CD4-positive, alpha-beta memory T cell (primary cell): Measurements from ENCODE around the gene ESF1. TPM values are rescaled to one million over a fixed set of nuclear protein-coding genes. Genes with fewer than 3 reads are reported as not detected.

ENCODE experiments used
- CTCF ChIA-PET: fragments of 350-600 bp; sonication (Branson Sonifier 250); formaldehyde crosslinking; loops from one replicate; lab custom pipeline; 2021; ENCODE audit warnings: inconsistent platforms; ENCODE audit not compliant: partially characterized antibody; lab: Charles Lee
- POLR2A ChIA-PET: fragments of 350-600 bp; sonication (Branson Sonifier 250); formaldehyde crosslinking; loops from one replicate; lab custom pipeline; 2021; ENCODE audit not compliant: partially characterized antibody; lab: Charles Lee
- DNase-seq, 5 donors: peaks; one replicate each; pipeline versions ENCODE4 v3.0.0 to v3.0.0-alpha.2; 2020 to 2022; ENCODE audit warnings: mixed read lengths in 1 of 5
- H3K27ac ChIP-seq: one replicate; pipeline ENCODE4 v1.7.0; 2013; ENCODE audit warnings: low read depth, low read length
- H3K27me3 ChIP-seq: 2 replicates; pipeline ENCODE4 v1.7.0; 2013; ENCODE audit warnings: mild to moderate bottlenecking, low read length, moderate library complexity; ENCODE audit not compliant: insufficient read depth
- H3K36me3 ChIP-seq: 2 replicates; pipeline ENCODE4 v1.7.0; 2013; ENCODE audit warnings: mild to moderate bottlenecking, low read length, moderate library complexity; ENCODE audit not compliant: insufficient read depth
- H3K4me1 ChIP-seq: 2 replicates; pipeline ENCODE4 v1.7.0; 2013; ENCODE audit warnings: mild to moderate bottlenecking, low read length, moderate library complexity; ENCODE audit not compliant: insufficient read depth
- H3K4me3 ChIP-seq, 2 donors: one replicate each; pipeline ENCODE4 v1.7.0; 2013; ENCODE audit warnings: low read length in 2 of 2, mild to moderate bottlenecking in 1 of 2
- H3K9me3 ChIP-seq, 2 donors: one replicate each; pipeline ENCODE4 v1.7.0; 2013; ENCODE audit warnings: low read length in 2 of 2, control low read depth in 1 of 2; ENCODE audit not compliant: control insufficient read depth in 1 of 2
- H3K27ac Mint-ChIP-seq, 7 donors: one replicate each; pipeline ENCODE4 v1.8.0; 2020 to 2021; ENCODE audit warnings: mixed read lengths in 7 of 7, mild to moderate bottlenecking in 6 of 7, inconsistent platforms in 3 of 7, moderate library complexity in 3 of 7
- H3K27me3 Mint-ChIP-seq, 2 donors: one replicate each; pipeline ENCODE4 v1.8.0; 2020 to 2021; ENCODE audit warnings: mixed read lengths in 2 of 2
- H3K36me3 Mint-ChIP-seq, 2 donors: one replicate each; pipeline ENCODE4 v1.8.0; 2020 to 2021; ENCODE audit warnings: mixed read lengths in 2 of 2, inconsistent platforms in 1 of 2, mild to moderate bottlenecking in 1 of 2
- H3K4me1 Mint-ChIP-seq, 4 donors: one replicate each; pipeline ENCODE4 v1.8.0; 2020 to 2021; ENCODE audit warnings: mixed read lengths in 4 of 4, mild to moderate bottlenecking in 1 of 4
- H3K4me3 Mint-ChIP-seq, 8 donors: one replicate each; pipeline ENCODE4 v1.8.0; 2020 to 2021; ENCODE audit warnings: mixed read lengths in 8 of 8, mild to moderate bottlenecking in 7 of 8, moderate library complexity in 6 of 8, inconsistent platforms in 3 of 8
- H3K9me3 Mint-ChIP-seq, 8 donors: one replicate each; pipeline ENCODE4 v1.8.0; 2020 to 2021; ENCODE audit warnings: mixed read lengths in 8 of 8, mild to moderate bottlenecking in 5 of 8, inconsistent platforms in 3 of 8, moderate library complexity in 1 of 8
- intact Hi-C: fragments of 100-400 bp; cut with micrococcal nuclease; formaldehyde crosslinking; loops from one replicate; pipeline ENCODE4 v1.15.1; 2023
- polyA plus RNA-seq, 2 donors: library from polyadenylated mRNA; unstranded; fragments of 300-500 nt; fragmentation: Illumina TruSeq; gene quantifications; one replicate each; pipeline ENCODE4 v1.2.3, GENCODE V29; 2021
- total RNA-seq, 2 experiments: library from RNA; stranded (reverse); gene quantifications; one replicate each; pipeline ENCODE4 v1.2.3, GENCODE V29; 2021

The ESF1 gene
- total and polyA plus RNA-seq, 4 experiments from 2014 or later = 8.9 to 13.8 (median 11.5) TPM

- H3K27me3 ChIP-seq = no peaks in the 10 kb centered on the region
- H3K27ac ChIP-seq = no peak overlapping the region
- Mint-ChIP-seq H3K4me3 (peak overlapping the region in 3 of 8 donors; percentile 0 to 27 (median 17)), H3K27me3 (no peaks in the 10 kb centered on the region), H3K27ac (peak overlapping the region; percentile 14 to 89 (median 57)), H3K9me3 (no peaks in the 10 kb centered on the region), H3K4me1 (peaks cover 23 to 36% (median 32%) of the 10 kb centered on the region in 4 donors), H3K36me3 (peaks cover 48 to 58% of the 10 kb centered on the region in 2 donors)
- no peaks in the 10 kb centered on the region for H3K9me3 ChIP-seq
- CTCF ChIA-PET = interaction anchor here (0.7 to 1.5 kb wide), 4 partner anchors 9 to 20 kb away, joined by 3 to 6 read pairs (median 3); no protein-coding TSS in a partner anchor
- POLR2A ChIA-PET = no interaction called here
- intact Hi-C loops = no loop called here
- no peak for DNase-seq
- peaks cover 22% of the 10 kb centered on the region for H3K36me3 ChIP-seq
- no peak overlapping the region for H3K4me3 ChIP-seq
- H3K4me1 ChIP-seq = peaks cover 10% of the 10 kb centered on the region
These were observed 7.5 kb downstream of the ESF1 start for GRCh38 chr20:13777171-13777601.

GRCh38 chr20:13775867-13776266 is 8.9 kb downstream of the ESF1 start:
- Histone ChIP-seq H3K9me3 (no peaks in the 10 kb centered on the region), H3K27me3 (no peaks in the 10 kb centered on the region), H3K4me3 (no peak overlapping the region), H3K36me3 (peaks cover 20% of the 10 kb centered on the region), H3K4me1 (peaks cover 10% of the 10 kb centered on the region), H3K27ac (no peak overlapping the region)
- Mint-ChIP-seq H3K36me3 (peaks cover 52 to 55% of the 10 kb centered on the region in 2 donors), H3K27ac (peak overlapping the region in 4 of 7 donors; percentile 4 to 67 (median 24)), H3K9me3 (no peaks in the 10 kb centered on the region), H3K4me1 (peaks cover 22 to 34% (median 27%) of the 10 kb centered on the region in 4 donors), H3K27me3 (no peaks in the 10 kb centered on the region), H3K4me3 (no peak overlapping the region)
- ChIA-PET CTCF (interaction anchor here (1.1 to 1.9 kb wide), 3 partner anchors 8 to 165 kb away, joined by 3 to 4 read pairs (median 4); partner anchors contain the start of gene ESF1), POLR2A (interaction anchor here (0.9 kb wide), 1 partner anchor 8 kb away, joined by 3 read pairs; no protein-coding TSS in a partner anchor)
- intact Hi-C loops = no loop called here
- no peak for DNase-seq

- H3K4me1 Mint-ChIP-seq = peaks cover 10 to 14% (median 12%) of the 10 kb centered on the region in 4 donors
These were observed 12.2 kb downstream of the ESF1 start for GRCh38 chr20:13772529-13772928.

GRCh38 chr20:13771853-13772453 is 12.8 kb downstream of the ESF1 start:
- peak in 4 of 5 donors; percentile 9 to 31 (median 26) for DNase-seq
- ChIA-PET CTCF (interaction anchor here (0.5 to 3.9 kb wide), 26 partner anchors 8 to 913 kb away, joined by 3 to 38 read pairs (median 4); partner anchors contain the start of genes ESF1 and NDUFAF5), POLR2A (interaction anchor here (0.6 to 1.0 kb wide), 4 partner anchors 12 to 239 kb away, joined by 3 to 7 read pairs (median 5); partner anchors contain the start of genes ESF1, NDUFAF5 and TASP1)
- Mint-ChIP-seq H3K27me3 (no peaks in the 10 kb centered on the region), H3K4me1 (peaks cover 5 to 10% (median 7%) of the 10 kb centered on the region in 4 donors), H3K36me3 (peaks cover 57% of the 10 kb centered on the region in 2 donors), H3K4me3 (no peak overlapping the region), H3K9me3 (peaks cover 0 to 2% (median 0%) of the 10 kb centered on the region in 8 donors), H3K27ac (peak overlapping the region in 2 of 7 donors; percentile 29 to 30)
- Histone ChIP-seq H3K9me3 (no peaks in the 10 kb centered on the region), H3K36me3 (peaks cover 30% of the 10 kb centered on the region), H3K27ac (no peak overlapping the region), H3K27me3 (no peaks in the 10 kb centered on the region), H3K4me1 (peaks cover 2% of the 10 kb centered on the region), H3K4me3 (no peak overlapping the region)
- intact Hi-C loops = loop anchor here (1.0 kb wide), 1 partner anchor 653 kb away; no protein-coding TSS in a partner anchor

More at GRCh38 chr20:13772529-13772928, 12.2 kb downstream of the ESF1 start:
- Histone ChIP-seq H3K4me1 (peaks cover 5% of the 10 kb centered on the region), H3K9me3 (no peaks in the 10 kb centered on the region), H3K4me3 (no peak overlapping the region), H3K27ac (no peak overlapping the region), H3K27me3 (no peaks in the 10 kb centered on the region), H3K36me3 (peaks cover 30% of the 10 kb centered on the region)
- DNase-seq = no peak
- H3K27ac Mint-ChIP-seq = peak overlapping the region in 1 of 7 donors; percentile 45
- CTCF ChIA-PET = interaction anchor here (1.0 to 3.9 kb wide), 17 partner anchors 9 to 655 kb away, joined by 3 to 38 read pairs (median 7); partner anchors contain the start of genes ESF1 and NDUFAF5
- peaks cover 55% of the 10 kb centered on the region in 2 donors for H3K36me3 Mint-ChIP-seq
- no peaks in the 10 kb centered on the region for H3K9me3 Mint-ChIP-seq
- no peak overlapping the region for H3K4me3 Mint-ChIP-seq
- intact Hi-C loops = loop anchor here (1.0 kb wide), 1 partner anchor 653 kb away; no protein-coding TSS in a partner anchor
- no peaks in the 10 kb centered on the region for H3K27me3 Mint-ChIP-seq
- POLR2A ChIA-PET = interaction anchor here (1.0 kb wide), 1 partner anchor 134 kb away, joined by 6 read pairs; the partner anchor contains the start of gene TASP1

GRCh38 chr20:13770141-13770540 is 14.6 kb downstream of the ESF1 start:
- peaks cover 31% of the 10 kb centered on the region for H3K36me3 ChIP-seq
- H3K9me3 Mint-ChIP-seq = peaks cover 0 to 10% (median 7%) of the 10 kb centered on the region in 8 donors
- no peaks in the 10 kb centered on the region for H3K4me1 ChIP-seq
- CTCF ChIA-PET = interaction anchor here (0.6 to 3.9 kb wide), 6 partner anchors 15 to 654 kb away, joined by 3 to 38 read pairs (median 4); partner anchors contain the start of genes ESF1 and NDUFAF5
- no peak for DNase-seq
- no peak overlapping the region for H3K27ac ChIP-seq
- no peaks in the 10 kb centered on the region for H3K9me3 ChIP-seq
- H3K4me3 Mint-ChIP-seq = no peak overlapping the region
- no peaks in the 10 kb centered on the region for H3K27me3 ChIP-seq
- POLR2A ChIA-PET = no interaction called here
- no peak overlapping the region for H3K4me3 ChIP-seq
- intact Hi-C loops = no loop called here
- peaks cover 60 to 63% of the 10 kb centered on the region in 2 donors for H3K36me3 Mint-ChIP-seq
- H3K4me1 Mint-ChIP-seq = peaks cover 0 to 8% (median 0%) of the 10 kb centered on the region in 4 donors
- no peak overlapping the region for H3K27ac Mint-ChIP-seq
- H3K27me3 Mint-ChIP-seq = no peaks in the 10 kb centered on the region

GRCh38 chr20:13765868-13766416 is 18.8 kb downstream of the ESF1 start:
- peaks cover 0 to 8% (median under 1%) of the 10 kb centered on the region in 4 donors for H3K4me1 Mint-ChIP-seq

More at GRCh38 chr20:13765868-13766416, 18.8 kb downstream of the ESF1 start:
- peaks cover 32% of the 10 kb centered on the region for H3K36me3 ChIP-seq
- no peaks in the 10 kb centered on the region for H3K27me3 Mint-ChIP-seq
- H3K4me1 ChIP-seq = no peaks in the 10 kb centered on the region
- ChIA-PET CTCF (interaction anchor here (1.1 kb wide), 1 partner anchor 28 kb away, joined by 3 read pairs; no protein-coding TSS in a partner anchor), POLR2A (no interaction called here)
- H3K27me3 ChIP-seq = no peaks in the 10 kb centered on the region
- peaks cover 54 to 60% of the 10 kb centered on the region in 2 donors for H3K36me3 Mint-ChIP-seq
- H3K9me3 Mint-ChIP-seq = peaks cover 0 to 10% (median 7%) of the 10 kb centered on the region in 8 donors
- no peak overlapping the region for H3K4me3 ChIP-seq
- no peak overlapping the region for H3K27ac ChIP-seq
- peak overlapping the region in 1 of 7 donors; percentile 37 for H3K27ac Mint-ChIP-seq
- H3K9me3 ChIP-seq = no peaks in the 10 kb centered on the region
- intact Hi-C loops = no loop called here
- DNase-seq = no peak
- no peak overlapping the region for H3K4me3 Mint-ChIP-seq
